IMR-90 (cell line): ENCODE results near the gene SNAPC2. TPM values are rescaled to one million over a fixed set of nuclear protein-coding genes. Genes with fewer than 3 reads are reported as not detected.

Experiments
- ATAC-seq: fragments of 200-7000 bp; cut with Tn5 transposase; 2 replicates; pipeline ENCODE4 v1.9.1; 2020; ENCODE audit warnings: low read depth, mild to moderate bottlenecking, moderate library complexity
- BruUV-seq: library from RNA; stranded (reverse); fragments of 400-500 nt; replicated peaks from 2 replicates; lab custom pipeline; 2021; lab: Mats Ljungman, UMichigan
- CTCF ChIA-PET: fragments of 300-600 bp; formaldehyde crosslinking; extraction: SDS; loops from one replicate; lab custom pipeline; 2021; ENCODE audit warnings: antibody characterized with exemption; lab: Yijun Ruan, JAX
- POLR2A ChIA-PET: fragments of 300-600 bp; sonication (Branson Sonifier 250); formaldehyde crosslinking; loops from one replicate; lab custom pipeline; 2022; ENCODE audit warnings: antibody characterized with exemption; ENCODE audit not compliant: unreplicated experiment; lab: Charles Lee
- DNase-seq: peaks from one replicate; pipeline ENCODE4 v3.0.0; 2013
- H2AFZ ChIP-seq: replicated peaks from 2 replicates; pipeline ENCODE3; 2013; ENCODE audit warnings: low read length, mild to moderate bottlenecking; ENCODE audit not compliant: poor library complexity
- H2AK5ac ChIP-seq: 2 replicates; pipeline ENCODE4 v1.6.1; 2013; ENCODE audit warnings: low read depth, low read length, inconsistent platforms
- H2AK9ac ChIP-seq: replicated peaks from 2 replicates; pipeline ENCODE3; 2013; ENCODE audit warnings: mild to moderate bottlenecking, low read depth, low read length, moderate library complexity; ENCODE audit not compliant: poor library complexity
- H2BK120ac ChIP-seq: 2 replicates; pipeline ENCODE4 v1.6.1; 2013; ENCODE audit warnings: low read depth, low read length, inconsistent platforms
- H2BK15ac ChIP-seq: 3 replicates; pipeline ENCODE4 v1.6.1; 2013; ENCODE audit warnings: low read depth, low read length, inconsistent platforms
- H2BK20ac ChIP-seq: 2 replicates; pipeline ENCODE4 v1.6.1; 2013; ENCODE audit warnings: low read depth, mild to moderate bottlenecking, inconsistent platforms, low read length, moderate library complexity
- H2BK5ac ChIP-seq: 2 replicates; pipeline ENCODE4 v1.6.1; 2013; ENCODE audit warnings: mild to moderate bottlenecking, low read depth, low read length, inconsistent platforms; ENCODE audit not compliant: poor library complexity, severe bottlenecking
- H3K14ac ChIP-seq: replicated peaks from 2 replicates; pipeline ENCODE4 v1.6.1; 2013; ENCODE audit warnings: low read depth, low read length, inconsistent platforms
- H3K18ac ChIP-seq: 2 replicates; pipeline ENCODE4 v1.6.1; 2013; ENCODE audit warnings: low read depth, low read length, control low read depth
- H3K23ac ChIP-seq: 2 replicates; pipeline ENCODE4 v1.6.1; 2013; ENCODE audit warnings: low read depth, low read length, inconsistent platforms
- H3K27ac ChIP-seq: 2 replicates; pipeline ENCODE4 v1.5.1; 2013; ENCODE audit warnings: mild to moderate bottlenecking, control low read depth, low read length; ENCODE audit not compliant: insufficient read depth
- H3K27me3 ChIP-seq: 2 replicates; pipeline ENCODE4 v1.6.1; 2013; ENCODE audit warnings: low read length; ENCODE audit not compliant: control insufficient read depth, insufficient read depth
- H3K36me3 ChIP-seq: 2 replicates; pipeline ENCODE4 v1.6.1; 2013; ENCODE audit warnings: low read length, mixed read lengths; ENCODE audit not compliant: control insufficient read depth, insufficient read depth
- H3K4ac ChIP-seq: 2 replicates; pipeline ENCODE4 v1.6.1; 2013; ENCODE audit warnings: low read depth, low read length, inconsistent platforms
- H3K4me1 ChIP-seq: 2 replicates; pipeline ENCODE4 v1.6.1; 2013; ENCODE audit warnings: low read length, mixed read lengths; ENCODE audit not compliant: control insufficient read depth, insufficient read depth
- H3K4me2 ChIP-seq: 2 replicates; pipeline ENCODE4 v1.6.1; 2013; ENCODE audit warnings: low read depth, mild to moderate bottlenecking, control low read depth, low read length, moderate library complexity
- H3K4me3 ChIP-seq: 2 replicates; pipeline ENCODE4 v1.5.1; 2013; ENCODE audit warnings: low read depth, mild to moderate bottlenecking, control low read depth, low read length, moderate library complexity; ENCODE audit not compliant: insufficient read depth
- H3K56ac ChIP-seq: 2 replicates; pipeline ENCODE4 v1.6.1; 2013; ENCODE audit warnings: low read length, inconsistent platforms; ENCODE audit not compliant: insufficient read depth; ENCODE audit errors: extremely low read depth
- H3K79me1 ChIP-seq, 2 experiments: 2 replicates each; pipeline ENCODE4 v1.6.1; 2013; ENCODE audit warnings: low read length in 2 of 2, inconsistent platforms in 1 of 2, low read depth in 1 of 2
- H3K9ac ChIP-seq: 2 replicates; pipeline ENCODE4 v1.6.1; 2013; ENCODE audit warnings: low read depth, low read length, control low read depth
- H3K9me1 ChIP-seq: 2 replicates; pipeline ENCODE4 v1.6.1; 2013; ENCODE audit warnings: low read length, inconsistent platforms; ENCODE audit not compliant: insufficient read depth
- H3K9me3 ChIP-seq: 2 replicates; pipeline ENCODE4 v1.6.1; 2013; ENCODE audit warnings: low read length; ENCODE audit not compliant: control insufficient read depth, insufficient read depth
- H4K20me1 ChIP-seq: 2 replicates; pipeline ENCODE4 v1.6.1; 2013; ENCODE audit warnings: low read length, inconsistent platforms; ENCODE audit not compliant: insufficient read depth
- H4K5ac ChIP-seq: 2 replicates; pipeline ENCODE4 v1.6.1; 2013; ENCODE audit warnings: mild to moderate bottlenecking, low read depth, low read length, control low read depth
- H4K8ac ChIP-seq, 2 experiments: 2 replicates each; pipeline ENCODE4 v1.6.1; 2013; ENCODE audit warnings: low read depth in 2 of 2, low read length in 2 of 2, control low read depth in 1 of 2, inconsistent platforms in 1 of 2
- H4K91ac ChIP-seq: 2 replicates; pipeline ENCODE4 v1.6.1; 2013; ENCODE audit warnings: low read depth, low read length, inconsistent platforms; ENCODE audit not compliant: insufficient read depth
- BHLHE40 ChIP-seq: fragments of 150-350 bp; IDR thresholded peaks from 2 replicates; pipeline ENCODE4 v1.6.1; 2016; ENCODE audit warnings: mild to moderate bottlenecking, low read depth, low read length
- CEBPB ChIP-seq: IDR thresholded peaks from 2 replicates; pipeline ENCODE4 v1.6.1; 2012; ENCODE audit warnings: low read depth, low read length, improper control_type of control experiment
- CHD1 ChIP-seq: IDR thresholded peaks from 2 replicates; pipeline ENCODE4 v1.6.1; 2012; ENCODE audit warnings: low read depth, low read length, improper control_type of control experiment
- ELK1 ChIP-seq: fragments of 150-350 bp; IDR thresholded peaks from 2 replicates; pipeline ENCODE4 v1.6.1; 2016; ENCODE audit warnings: low read depth, mild to moderate bottlenecking, low read length, moderate library complexity, borderline replicate concordance
- FOS ChIP-seq: fragments of 150-350 bp; IDR thresholded peaks from 2 replicates; pipeline ENCODE4 v1.6.1; 2016; ENCODE audit warnings: low read depth, low read length
- MAFK ChIP-seq: IDR thresholded peaks from 2 replicates; pipeline ENCODE4 v1.6.1; 2012; ENCODE audit warnings: low read depth, low read length, improper control_type of control experiment
- MAZ ChIP-seq: IDR thresholded peaks from 2 replicates; pipeline ENCODE4 v1.6.1; 2012; ENCODE audit warnings: low read depth, mild to moderate bottlenecking, low read length, improper control_type of control experiment, moderate library complexity, borderline replicate concordance
- MXI1 ChIP-seq: IDR thresholded peaks from 2 replicates; pipeline ENCODE4 v1.6.1; 2012; ENCODE audit warnings: low read depth, mild to moderate bottlenecking, low read length, moderate library complexity, borderline replicate concordance
- NFE2L2 ChIP-seq: fragments of 150-350 bp; IDR thresholded peaks from 2 replicates; pipeline ENCODE4 v1.6.1; 2016; ENCODE audit warnings: low read depth, mild to moderate bottlenecking, low read length
- POLR2A ChIP-seq: IDR thresholded peaks from 2 replicates; pipeline ENCODE4 v1.6.1; 2012; ENCODE audit warnings: mild to moderate bottlenecking, low read depth, low read length
- RAD21 ChIP-seq: IDR thresholded peaks from 2 replicates; pipeline ENCODE4 v1.6.1; 2012; ENCODE audit warnings: low read length, improper control_type of control experiment
- RCOR1 ChIP-seq: IDR thresholded peaks from 2 replicates; pipeline ENCODE4 v1.6.1; 2012; ENCODE audit warnings: mild to moderate bottlenecking, low read length, improper control_type of control experiment; ENCODE audit not compliant: insufficient replicate concordance
- RFX5 ChIP-seq: IDR thresholded peaks from 2 replicates; pipeline ENCODE4 v1.8.0; 2012; ENCODE audit warnings: low read depth, mild to moderate bottlenecking, low read length, moderate library complexity
- SMC3 ChIP-seq: fragments of 150-350 bp; IDR thresholded peaks from 2 replicates; pipeline ENCODE4 v1.6.1; 2016; ENCODE audit warnings: low read depth, mild to moderate bottlenecking, antibody characterized with exemption, low read length, moderate library complexity
- WGBS, 2 experiments: methylation state at CpG; one replicate each; pipeline versions ENCODE4 v1.1.5 to v1.1.7; 2013; ENCODE audit warnings: missing lambda C conversion rate in 2 of 2; ENCODE audit not compliant: insufficient read length in 1 of 2; ENCODE audit errors: extremely low coverage in 2 of 2; 5-methylcytosine and 5-hydroxymethylcytosine counted together
- dilution Hi-C: fragments of 300-500 bp; cut with HindIII; formaldehyde crosslinking; loops from one replicate; pipeline ENCODE4 v1.14.3; 2018; ENCODE audit warnings: low sequenced_read_pairs; ENCODE audit not compliant: unreplicated experiment
- in situ Hi-C: fragments of 300-500 bp; cut with MboI; formaldehyde crosslinking; loops from 3 replicates; pipeline ENCODE4 v1.14.3; 2019; ENCODE audit warnings: low sequenced_read_pairs, inconsistent platforms, mixed read lengths
- intact Hi-C: fragments of 100-400 bp; cut with micrococcal nuclease; formaldehyde crosslinking; loops from 2 replicates; pipeline ENCODE4 v1.10.0; 2022
- polyA plus RNA-seq, 3 experiments: library from polyadenylated mRNA; depleted of rRNA; stranded (reverse); fragments of >200 nt; gene quantifications; 2 replicates each; pipeline ENCODE4 v1.2.3, GENCODE V29; 2012; ENCODE audit warnings: low replicate concordance in 1 of 3
- total RNA-seq: library from RNA; depleted of rRNA; stranded (reverse); fragments of >200 nt; gene quantifications from 2 replicates; pipeline ENCODE4 v1.2.3, GENCODE V29; 2012
- TF ChIP-seq, protein P1 (sequence below): conservative IDR thresholded peaks from 2 replicates; pipeline ENCODE4 v1.5.1; 2012; ENCODE audit warnings: mild to moderate bottlenecking, low read depth, low read length, improper control_type of control experiment
- TF ChIP-seq, protein P2 (sequence below): fragments of 150-350 bp; IDR thresholded peaks from 2 replicates; pipeline ENCODE4 v1.6.1; 2017; ENCODE audit warnings: mild to moderate bottlenecking, antibody characterized with exemption, low read length, low read depth

The SNAPC2 gene
- total and polyA plus RNA-seq, 2 of the 4 experiments (the other 2 are of a cell fraction): 12.5 to 29.2 TPM

DNA sequence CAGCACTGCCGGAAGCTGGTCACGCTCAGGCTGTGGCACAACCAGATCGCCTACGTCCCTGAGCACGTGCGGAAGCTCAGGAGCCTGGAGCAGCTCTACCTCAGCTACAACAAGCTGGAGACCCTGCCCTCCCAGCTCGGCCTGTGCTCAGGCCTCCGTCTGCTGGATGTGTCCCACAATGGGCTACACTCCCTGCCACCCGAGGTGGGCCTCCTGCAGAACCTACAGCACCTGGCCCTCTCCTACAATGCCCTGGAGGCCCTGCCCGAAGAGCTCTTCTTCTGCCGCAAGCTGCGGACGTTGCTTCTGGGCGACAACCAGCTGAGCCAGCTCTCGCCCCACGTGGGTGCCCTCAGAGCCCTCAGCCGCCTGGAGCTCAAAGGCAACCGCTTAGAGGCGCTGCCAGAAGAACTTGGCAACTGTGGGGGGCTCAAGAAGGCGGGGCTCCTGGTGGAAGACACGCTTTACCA lies 19.7 kb upstream of the SNAPC2 start:
- H3K9ac ChIP-seq: no peak overlapping the region
- ChIA-PET POLR2A (interaction anchor here (0.5 to 0.7 kb wide), 2 partner anchors 14 to 21 kb away, joined by 3 to 9 read pairs; no protein-coding TSS in a partner anchor), CTCF (no interaction called here)
- WGBS, 2 experiments: 66% methylated on average over 11 of the region's 21 CpGs; no CpG with 5 or more reads in 1 of the 2 experiments
- peaks cover 16% of the 10 kb centered on the region for H3K36me3 ChIP-seq
- H3K9me1 ChIP-seq: peaks cover 11% of the 10 kb centered on the region
- H4K8ac ChIP-seq: no peak overlapping the region
- peaks cover 14% of the 10 kb centered on the region for H4K20me1 ChIP-seq
- H3K27ac ChIP-seq: no peak overlapping the region
- no peak overlapping the region for H3K4me2 ChIP-seq
- no peak overlapping the region for H2BK120ac ChIP-seq
- no peak overlapping the region for H2AK5ac ChIP-seq
- H3K9me3 ChIP-seq: no peaks in the 10 kb centered on the region
- H3K27me3 ChIP-seq: no peaks in the 10 kb centered on the region
- in situ Hi-C loops (no loop called here), dilution Hi-C loops (no loop called here), intact Hi-C loops (no loop called here)
- H2AK9ac ChIP-seq: no peak overlapping the region
- peaks cover 10% of the 10 kb centered on the region for H3K4me1 ChIP-seq
- H2BK20ac ChIP-seq: no peak overlapping the region
- no peak overlapping the region for H3K4ac ChIP-seq
- H4K91ac ChIP-seq: no peak overlapping the region
- no peak overlapping the region for H4K5ac ChIP-seq
- no peak overlapping the region for H3K18ac ChIP-seq
- no peak overlapping the region for H3K56ac ChIP-seq
- BruUV-seq: no TSS peak
- TF ChIP-seq, protein P1, sequence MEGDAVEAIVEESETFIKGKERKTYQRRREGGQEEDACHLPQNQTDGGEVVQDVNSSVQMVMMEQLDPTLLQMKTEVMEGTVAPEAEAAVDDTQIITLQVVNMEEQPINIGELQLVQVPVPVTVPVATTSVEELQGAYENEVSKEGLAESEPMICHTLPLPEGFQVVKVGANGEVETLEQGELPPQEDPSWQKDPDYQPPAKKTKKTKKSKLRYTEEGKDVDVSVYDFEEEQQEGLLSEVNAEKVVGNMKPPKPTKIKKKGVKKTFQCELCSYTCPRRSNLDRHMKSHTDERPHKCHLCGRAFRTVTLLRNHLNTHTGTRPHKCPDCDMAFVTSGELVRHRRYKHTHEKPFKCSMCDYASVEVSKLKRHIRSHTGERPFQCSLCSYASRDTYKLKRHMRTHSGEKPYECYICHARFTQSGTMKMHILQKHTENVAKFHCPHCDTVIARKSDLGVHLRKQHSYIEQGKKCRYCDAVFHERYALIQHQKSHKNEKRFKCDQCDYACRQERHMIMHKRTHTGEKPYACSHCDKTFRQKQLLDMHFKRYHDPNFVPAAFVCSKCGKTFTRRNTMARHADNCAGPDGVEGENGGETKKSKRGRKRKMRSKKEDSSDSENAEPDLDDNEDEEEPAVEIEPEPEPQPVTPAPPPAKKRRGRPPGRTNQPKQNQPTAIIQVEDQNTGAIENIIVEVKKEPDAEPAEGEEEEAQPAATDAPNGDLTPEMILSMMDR: no peak
- TF ChIP-seq MAFK (no peak), MAZ (no peak), CHD1 (no peak), MXI1 (no peak), SMC3 (no peak), POLR2A (no peak), FOS (no peak), BHLHE40 (no peak), RCOR1 (no peak), CEBPB (no peak), RFX5 (no peak), RAD21 (no peak), ELK1 (no peak), NFE2L2 (no peak)
- TF ChIP-seq, protein P2, sequence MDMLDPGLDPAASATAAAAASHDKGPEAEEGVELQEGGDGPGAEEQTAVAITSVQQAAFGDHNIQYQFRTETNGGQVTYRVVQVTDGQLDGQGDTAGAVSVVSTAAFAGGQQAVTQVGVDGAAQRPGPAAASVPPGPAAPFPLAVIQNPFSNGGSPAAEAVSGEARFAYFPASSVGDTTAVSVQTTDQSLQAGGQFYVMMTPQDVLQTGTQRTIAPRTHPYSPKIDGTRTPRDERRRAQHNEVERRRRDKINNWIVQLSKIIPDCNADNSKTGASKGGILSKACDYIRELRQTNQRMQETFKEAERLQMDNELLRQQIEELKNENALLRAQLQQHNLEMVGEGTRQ: no peak
- H3K79me1 ChIP-seq: peaks cover 10 to 27% of the 10 kb centered on the region in 2 experiments; a peak in 3 of 4 replicates
- H2AFZ ChIP-seq: no peak overlapping the region
- no peak overlapping the region for H3K14ac ChIP-seq
- H2BK15ac ChIP-seq: no peak overlapping the region
- DNase-seq (no peak), ATAC-seq (no peak)
- no peak overlapping the region for H2BK5ac ChIP-seq
- H3K23ac ChIP-seq: no peak overlapping the region
- no peak overlapping the region for H3K4me3 ChIP-seq
